SK-N-SH (cell line): ENCODE measurements around the gene ERC2. TPM values are rescaled to one million over a fixed set of nuclear protein-coding genes. Genes with fewer than 3 reads are reported as not detected.
"Not testable (repeated sequence)": the region's sequence is repeated elsewhere in the genome, so short reads cannot be mapped to it uniquely, and the experiment has no call there.

Source experiments
- CTCF ChIA-PET: fragments of 300-600, 350-600 bp; formaldehyde crosslinking; extraction: SDS; loops from one replicate; lab custom pipeline; 2021; lab: Yijun Ruan, JAX
- POLR2A ChIA-PET: fragments of 350-600 bp; sonication (Branson Sonifier 250); formaldehyde crosslinking; extraction: SDS; loops from one replicate; lab custom pipeline; 2020; ENCODE audit warnings: antibody characterized with exemption, inconsistent platforms; lab: Yijun Ruan, JAX
- DNase-seq: peaks from one replicate; pipeline ENCODE4 v3.0.0; 2012
- H2AFZ ChIP-seq: fragments of 200-600 bp; sonication (generic); 2 replicates; pipeline ENCODE4 v1.8.1; 2016; ENCODE audit warnings: antibody characterized with exemption, mild to moderate bottlenecking, low read depth
- H3F3A ChIP-seq: fragments of 200-600 bp; sonication (generic); replicated peaks from 2 replicates; pipeline ENCODE3; 2016; ENCODE audit warnings: antibody characterized with exemption, mild to moderate bottlenecking; ENCODE audit not compliant: insufficient read depth
- H3K27ac ChIP-seq, 2 experiments: fragments of 200-500 bp in 1 of 2; fragments of 200-600 bp in 1 of 2; sonication (Bioruptor generic) in 1 of 2; sonication (generic), shearing (Covaris generic) in 1 of 2; 2 replicates each; pipeline versions ENCODE4 v1.5.1 to v1.6.1; 2014 to 2016; ENCODE audit warnings: low read depth in 2 of 2, inconsistent platforms in 1 of 2, low read length in 1 of 2, mild to moderate bottlenecking in 1 of 2, mixed read lengths in 1 of 2
- H3K27me3 ChIP-seq: fragments of 200-600 bp; sonication (generic), shearing (Covaris generic); 2 replicates; pipeline ENCODE4 v1.6.1; 2016; ENCODE audit warnings: mixed run types; ENCODE audit not compliant: insufficient read depth
- H3K36me3 ChIP-seq, 2 experiments: fragments of 200-500 bp in 1 of 2; fragments of 200-600 bp in 1 of 2; sonication (Bioruptor generic) in 1 of 2; sonication (generic) in 1 of 2; replicated peaks in 1 of 2; 2 replicates each; pipeline versions ENCODE3 to v1.5.1; 2014 to 2016; ENCODE audit warnings: low read length in 1 of 2, mild to moderate bottlenecking in 1 of 2; ENCODE audit not compliant: insufficient read depth in 2 of 2, control insufficient read depth in 1 of 2
- H3K4me1 ChIP-seq, 2 experiments: fragments of 200-500 bp in 1 of 2; fragments of 200-600 bp in 1 of 2; sonication (Bioruptor generic) in 1 of 2; sonication (generic), shearing (Covaris generic) in 1 of 2; 2 replicates each; pipeline versions ENCODE4 v1.5.1 to v1.6.1; 2014 to 2016; ENCODE audit warnings: low read depth in 1 of 2, low read length in 1 of 2, mixed run types in 1 of 2; ENCODE audit not compliant: insufficient read depth in 2 of 2, control insufficient read depth in 1 of 2
- H3K4me2 ChIP-seq: fragments of 200-600 bp; sonication (generic), shearing (Covaris generic); 2 replicates; pipeline ENCODE4 v1.6.1; 2017; ENCODE audit warnings: mixed run types
- H3K4me3 ChIP-seq, 2 experiments: fragments of 200-500 bp in 1 of 2; fragments of 200-600 bp in 1 of 2; sonication (Bioruptor generic) in 1 of 2; sonication (generic), shearing (Covaris generic) in 1 of 2; 2 replicates each; pipeline versions ENCODE4 v1.5.1 to v1.8.1; 2014 to 2016; ENCODE audit warnings: low read depth in 2 of 2, inconsistent platforms in 1 of 2, low read length in 1 of 2, mild to moderate bottlenecking in 1 of 2, mixed read lengths in 1 of 2, moderate library complexity in 1 of 2
- H3K79me2 ChIP-seq: fragments of 200-600 bp; sonication (generic); 2 replicates; pipeline ENCODE4 v1.8.1; 2017; ENCODE audit warnings: mild to moderate bottlenecking; ENCODE audit not compliant: insufficient read depth
- H3K9ac ChIP-seq: fragments of 200-600 bp; sonication (generic); 2 replicates; pipeline ENCODE4 v1.6.1; 2017; ENCODE audit warnings: mixed run types
- H3K9me2 ChIP-seq: fragments of 200-600 bp; sonication (generic); 2 replicates; pipeline ENCODE4 v1.6.1; 2017; ENCODE audit warnings: mixed run types
- H3K9me3 ChIP-seq: fragments of 200-600 bp; sonication (generic); 2 replicates; pipeline ENCODE4 v1.6.1; 2017; ENCODE audit warnings: mixed run types, mild to moderate bottlenecking, moderate library complexity
- H4K20me1 ChIP-seq: fragments of 200-600 bp; sonication (generic); 2 replicates; pipeline ENCODE4 v1.6.1; 2017; ENCODE audit warnings: mild to moderate bottlenecking, mixed run types; ENCODE audit not compliant: insufficient read depth
- EP300 ChIP-seq, 2 experiments: IDR thresholded peaks; 2 replicates each; pipeline versions ENCODE4 v1.4.0 to v1.6.1; 2012; ENCODE audit warnings: borderline replicate concordance in 1 of 2, low read depth in 1 of 2, low read length in 1 of 2
- IRF3 ChIP-seq: fragments of 150-350 bp; IDR thresholded peaks from 2 replicates; pipeline ENCODE4 v1.6.1; 2016; ENCODE audit warnings: mild to moderate bottlenecking, low read depth, low read length
- JUND ChIP-seq: IDR thresholded peaks from 2 replicates; pipeline ENCODE4 v1.4.0; 2012
- POLR2AphosphoS5 ChIP-seq: IDR thresholded peaks from 2 replicates; pipeline ENCODE4 v1.6.1; 2012; ENCODE audit warnings: low read depth, low read length
- SMC3 ChIP-seq: IDR thresholded peaks from 2 replicates; pipeline ENCODE4 v1.6.1; 2012; ENCODE audit warnings: low read depth, low read length, improper control_type of control experiment
- TEAD4 ChIP-seq: IDR thresholded peaks from 2 replicates; pipeline ENCODE4 v1.4.0; 2012; ENCODE audit warnings: mild to moderate bottlenecking, borderline replicate concordance; ENCODE audit not compliant: insufficient read depth
- WGBS: methylation state at CpG from one replicate; pipeline ENCODE4 v1.1.6; 2017; ENCODE audit warnings: low lambda C conversion rate; 5-methylcytosine and 5-hydroxymethylcytosine counted together
- polyA plus RNA-seq, 3 experiments: library from polyadenylated mRNA; depleted of rRNA; stranded (reverse); fragments of >200 nt; gene quantifications; 2 replicates each; pipeline ENCODE4 v1.2.3, GENCODE V29; 2012
- TF ChIP-seq, protein P1 (sequence below): fragments of 150-350 bp; IDR thresholded peaks from 2 replicates; pipeline ENCODE4 v1.6.1; 2017; ENCODE audit warnings: antibody characterized with exemption, low read length, low read depth, borderline replicate concordance

Gene ERC2
- polyA plus RNA-seq, 1 of the 3 experiments (the other 2 are of a cell fraction), result 1.6 TPM

GRCh38 chr3:56022619-56023018 lies 445.6 kb downstream of the ERC2 start (continued):
- TF ChIP-seq IRF3, result no peak
- TF ChIP-seq, protein P1, sequence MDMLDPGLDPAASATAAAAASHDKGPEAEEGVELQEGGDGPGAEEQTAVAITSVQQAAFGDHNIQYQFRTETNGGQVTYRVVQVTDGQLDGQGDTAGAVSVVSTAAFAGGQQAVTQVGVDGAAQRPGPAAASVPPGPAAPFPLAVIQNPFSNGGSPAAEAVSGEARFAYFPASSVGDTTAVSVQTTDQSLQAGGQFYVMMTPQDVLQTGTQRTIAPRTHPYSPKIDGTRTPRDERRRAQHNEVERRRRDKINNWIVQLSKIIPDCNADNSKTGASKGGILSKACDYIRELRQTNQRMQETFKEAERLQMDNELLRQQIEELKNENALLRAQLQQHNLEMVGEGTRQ, result no peak

GRCh38 chr3:56019490-56020146 lies 448.6 kb downstream of the ERC2 start:
- H3K79me2 ChIP-seq, result no peaks in the 10 kb centered on the region
- no peaks in the 10 kb centered on the region for H4K20me1 ChIP-seq
- no peaks in the 10 kb centered on the region for H3K9me3 ChIP-seq
- no peak for DNase-seq
- no peak for TF ChIP-seq EP300 (IDR thresholded peaks at IDR 0.05; ENCODE audit: borderline replicate concordance in 1 of 2, low read depth in 1 of 2, low read length in 1 of 2)
- TF ChIP-seq JUND, result no peak
- no peak for TF ChIP-seq POLR2AphosphoS5
- TF ChIP-seq SMC3, result no peak
- TF ChIP-seq TEAD4, result no peak
- H3K36me3 ChIP-seq, result no peaks in the 10 kb centered on the region
- H3F3A ChIP-seq, result no peaks in the 10 kb centered on the region
- ChIA-PET CTCF (no interaction called here), POLR2A (no interaction called here)
- no peaks in the 10 kb centered on the region for H3K27me3 ChIP-seq
- no peaks in the 10 kb centered on the region for H3K9me2 ChIP-seq
- 61% methylated on average over 4 of the region's 4 CpGs for WGBS
- H3K4me3 ChIP-seq, result no peak overlapping the region
- no peak overlapping the region for H3K4me2 ChIP-seq
- H3K4me1 ChIP-seq, result no peaks in the 10 kb centered on the region
- no peak overlapping the region for H2AFZ ChIP-seq
- no peak overlapping the region for H3K9ac ChIP-seq
- no peak overlapping the region for H3K27ac ChIP-seq

DNA sequence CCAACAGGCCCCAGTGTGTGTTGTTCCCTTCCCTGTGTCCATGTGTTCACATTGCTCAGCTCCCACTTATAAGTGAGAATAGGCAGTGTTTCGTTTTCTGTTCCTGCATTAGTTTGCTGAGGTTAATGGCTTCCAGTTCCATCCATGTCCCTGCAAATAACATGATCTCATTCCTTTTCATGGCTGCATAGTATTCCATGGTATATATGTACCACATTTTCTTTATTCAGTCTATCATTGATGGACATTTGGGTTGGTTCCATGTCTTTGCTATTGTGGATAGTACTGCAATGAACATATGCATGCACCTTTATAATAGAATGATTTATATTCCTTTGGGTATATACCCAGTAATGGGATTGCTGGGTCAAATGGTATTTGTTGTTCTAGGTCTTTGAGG lies 452.9 kb downstream of the ERC2 start:
- DNase-seq, CTCF ChIA-PET, H3K9me3 ChIP-seq, H3K4me3 ChIP-seq, H4K20me1 ChIP-seq, H3K4me2 ChIP-seq, H3K9me2 ChIP-seq, H3F3A ChIP-seq, H3K36me3 ChIP-seq, H3K9ac ChIP-seq, H3K79me2 ChIP-seq, H3K27me3 ChIP-seq, H3K27ac ChIP-seq, POLR2A ChIA-PET, H2AFZ ChIP-seq: not testable (repeated sequence)
- H3K4me1 ChIP-seq, result peaks cover 0 to 11% of the 10 kb centered on the region in 2 experiments; a peak in 2 of 4 replicates
- 21% methylated on average over 1 of the region's 1 CpG for WGBS
